Measurements from ENCODE around the gene SKOR1. TPM values are rescaled to one million over a fixed set of nuclear protein-coding genes. Genes with fewer than 3 reads are reported as not detected.

The SKOR1 gene
- total and polyA plus RNA-seq, 2 of the 13 experiments (the other 11 are each of a cell fraction or from before 2014, with no cell fraction given) = 0.09 to 0.11 TPM

- FAIRE-seq = no peak
- ChIA-PET POLR2A (no interaction called here), CTCF (ENCODE audit: low intra/inter-chr PET ratio, low total read pairs) (interaction anchor here (1.1 kb wide), 1 partner anchor 374 kb away, joined by 3 read pairs; no protein-coding TSS in a partner anchor)
- Histone ChIP-seq H3K79me2 (ENCODE audit: insufficient read depth, low read length) (no peaks in the 10 kb centered on the region), H3K4me1 (ENCODE audit: insufficient read depth, low read length) (peaks cover 25% of the 10 kb centered on the region), H3K36me3 (replicated peaks in 1 of 2; ENCODE audit: control insufficient read depth in 1 of 2, insufficient read depth in 2 of 2, low read length in 2 of 2) (no peaks in the 10 kb centered on the region), H4K20me1 (ENCODE audit: insufficient read depth, low read length) (no peaks in the 10 kb centered on the region), H3K4me3 (replicated peaks in 1 of 3; ENCODE audit: insufficient read depth in 1 of 3, low read depth in 2 of 3, low read length in 3 of 3) (no peak overlapping the region), H3K27me3 (ENCODE audit: control insufficient read depth in 1 of 2, insufficient read depth in 2 of 2, low read length in 2 of 2) (peaks cover 6 to 70% of the 10 kb centered on the region in 2 experiments), H3K9ac (ENCODE audit: insufficient read depth, low read depth, low read length) (no peak overlapping the region), H3K27ac (ENCODE audit: extremely low read length, insufficient read depth, low read length) (no peak overlapping the region), H2AFZ (ENCODE audit: low read length) (no peak overlapping the region), H3K4me2 (ENCODE audit: low read depth, low read length) (no peak overlapping the region), H3K9me3 (ENCODE audit: low read length) (no peaks in the 10 kb centered on the region)
- in situ Hi-C loops (cut with HindIII; ENCODE audit: extremely low pct_ligation_motif_present, low pct_unique_long_range_greater_than_20kb) (loop anchor here (10.0 kb wide), 1 partner anchor 887 kb away; no protein-coding TSS in a partner anchor), intact Hi-C loops (cut with micrococcal nuclease; ENCODE audit: unreplicated experiment) (no loop called here)
- no peak for ATAC-seq
- TF ChIP-seq GLI4 (CRISPR knock-in tag; IDR thresholded peaks at IDR 0.05; ENCODE audit: borderline replicate concordance) (no peak), CEBPB (IDR thresholded peaks at IDR 0.05; ENCODE audit: borderline replicate concordance, low read depth, low read length) (0 out of 2 replicates have a peak, but pooled peaks have one; percentile 8)
- BruUV-seq (replicated peaks) = no TSS peak
- no peak for DNase-seq (ENCODE audit: low spot score)
Measured at GRCh38 chr15:67831363-67831762, 6.1 kb downstream of the SKOR1 start.

- no peaks in the 10 kb centered on the region for H3K79me2 ChIP-seq (ENCODE audit: insufficient read depth, low read length)
- 47% methylated on average over 8 of the region's 9 CpGs for WGBS (ENCODE audit: low lambda C conversion rate)
- H3K27me3 ChIP-seq (ENCODE audit: control insufficient read depth in 1 of 2, insufficient read depth in 2 of 2, low read length in 2 of 2) = peaks cover 5 to 68% of the 10 kb centered on the region in 2 experiments
- no peak overlapping the region for H3K9ac ChIP-seq (ENCODE audit: insufficient read depth, low read depth, low read length)
- no peaks in the 10 kb centered on the region for H3K36me3 ChIP-seq (replicated peaks in 1 of 2; ENCODE audit: control insufficient read depth in 1 of 2, insufficient read depth in 2 of 2, low read length in 2 of 2)
- FAIRE-seq (peak; percentile 85), DNase-seq (ENCODE audit: low spot score) (no peak), ATAC-seq (0 out of 3 replicates have a peak, but pooled peaks have one; percentile 8)
- in situ Hi-C loops (cut with HindIII; ENCODE audit: extremely low pct_ligation_motif_present, low pct_unique_long_range_greater_than_20kb) = loop anchor here (10.0 kb wide), 1 partner anchor 887 kb away; no protein-coding TSS in a partner anchor
- H3K4me2 ChIP-seq (ENCODE audit: low read depth, low read length) = no peak overlapping the region
- H3K9me3 ChIP-seq (ENCODE audit: low read length) = no peaks in the 10 kb centered on the region
- POLR2A ChIA-PET = no interaction called here
- no peaks in the 10 kb centered on the region for H4K20me1 ChIP-seq (ENCODE audit: insufficient read depth, low read length)
- BruUV-seq (replicated peaks) = no TSS peak
- H3K4me1 ChIP-seq (ENCODE audit: insufficient read depth, low read length) = peaks cover 32% of the 10 kb centered on the region
- no peak overlapping the region for H2AFZ ChIP-seq (ENCODE audit: low read length)
- CTCF ChIA-PET (ENCODE audit: low intra/inter-chr PET ratio, low total read pairs) = interaction anchor here (1.1 kb wide), 1 partner anchor 375 kb away, joined by 3 read pairs; no protein-coding TSS in a partner anchor
- H3K27ac ChIP-seq (ENCODE audit: extremely low read length, insufficient read depth, low read length) = no peak overlapping the region
- intact Hi-C loops (cut with micrococcal nuclease; ENCODE audit: unreplicated experiment) = loop anchor here (2.0 kb wide), 1 partner anchor 331 kb away; no protein-coding TSS in a partner anchor
- H3K4me3 ChIP-seq (replicated peaks in 1 of 3; ENCODE audit: insufficient read depth in 1 of 3, low read depth in 2 of 3, low read length in 3 of 3) = no peak overlapping the region
- TF ChIP-seq GTF3A (CRISPR knock-in tag; conservative IDR thresholded peaks at IDR 0.05) (no peak), TEAD2 (CRISPR knock-in tag; IDR thresholded peaks at IDR 0.05) (no peak), MXD4 (CRISPR knock-in tag; IDR thresholded peaks at IDR 0.05) (no peak), ZNF354B (CRISPR knock-in tag; IDR thresholded peaks at IDR 0.05) (no peak), LCORL (IDR thresholded peaks at IDR 0.05) (no peak), LCORL (CRISPR knock-in tag; IDR thresholded peaks at IDR 0.05) (no peak), IKZF1 (IDR thresholded peaks at IDR 0.05) (no peak), CEBPB (IDR thresholded peaks at IDR 0.05; ENCODE audit: borderline replicate concordance, low read depth, low read length) (no peak), SMC3 (IDR thresholded peaks at IDR 0.05; ENCODE audit: low read length) (peak; percentile 41; the same call in 1 of the 2 replicates), GTF2F1 (IDR thresholded peaks at IDR 0.05; ENCODE audit: low read length) (no peak), NFATC3 (CRISPR knock-in tag; IDR thresholded peaks at IDR 0.05) (no peak), CTCF (CRISPR knock-in tag; IDR thresholded peaks at IDR 0.05) (peak; percentile 55), ZNF329 (CRISPR knock-in tag; IDR thresholded peaks at IDR 0.05; ENCODE audit: low read depth) (no peak), SMARCE1 (IDR thresholded peaks at IDR 0.05; ENCODE audit: borderline replicate concordance) (no peak), HNRNPK (IDR thresholded peaks at IDR 0.05; ENCODE audit: low read depth, low read length, poor library complexity, severe bottlenecking) (no peak), SNAPC5 (CRISPR knock-in tag; IDR thresholded peaks at IDR 0.05; ENCODE audit: borderline replicate concordance) (no peak), RXRA (CRISPR knock-in tag; IDR thresholded peaks at IDR 0.05) (no peak), SCMH1 (CRISPR knock-in tag; IDR thresholded peaks at IDR 0.05; ENCODE audit: borderline replicate concordance) (no peak)
Measured at GRCh38 chr15:67832031-67832551, 6.8 kb downstream of the SKOR1 start.

Data from HepG2 (cell line).